Measurements from ENCODE around the gene DMRT1.
A peak's percentile ranks its signal among the peaks of the same experiment; 100 is the strongest.
"Not testable (repeated sequence)": the region's sequence is repeated elsewhere in the genome, so short reads cannot be mapped to it uniquely, and the experiment has no call there.

The DMRT1 gene

GRCh38 chr9:860706-861105 is 19.2 kb downstream of the DMRT1 start:
- DNase-seq (ENCODE audit: low spot score), result no peak

GRCh38 chr9:861525-861924 is 20.0 kb downstream of the DMRT1 start:
- not testable (repeated sequence) for DNase-seq (ENCODE audit: low spot score)

DNA sequence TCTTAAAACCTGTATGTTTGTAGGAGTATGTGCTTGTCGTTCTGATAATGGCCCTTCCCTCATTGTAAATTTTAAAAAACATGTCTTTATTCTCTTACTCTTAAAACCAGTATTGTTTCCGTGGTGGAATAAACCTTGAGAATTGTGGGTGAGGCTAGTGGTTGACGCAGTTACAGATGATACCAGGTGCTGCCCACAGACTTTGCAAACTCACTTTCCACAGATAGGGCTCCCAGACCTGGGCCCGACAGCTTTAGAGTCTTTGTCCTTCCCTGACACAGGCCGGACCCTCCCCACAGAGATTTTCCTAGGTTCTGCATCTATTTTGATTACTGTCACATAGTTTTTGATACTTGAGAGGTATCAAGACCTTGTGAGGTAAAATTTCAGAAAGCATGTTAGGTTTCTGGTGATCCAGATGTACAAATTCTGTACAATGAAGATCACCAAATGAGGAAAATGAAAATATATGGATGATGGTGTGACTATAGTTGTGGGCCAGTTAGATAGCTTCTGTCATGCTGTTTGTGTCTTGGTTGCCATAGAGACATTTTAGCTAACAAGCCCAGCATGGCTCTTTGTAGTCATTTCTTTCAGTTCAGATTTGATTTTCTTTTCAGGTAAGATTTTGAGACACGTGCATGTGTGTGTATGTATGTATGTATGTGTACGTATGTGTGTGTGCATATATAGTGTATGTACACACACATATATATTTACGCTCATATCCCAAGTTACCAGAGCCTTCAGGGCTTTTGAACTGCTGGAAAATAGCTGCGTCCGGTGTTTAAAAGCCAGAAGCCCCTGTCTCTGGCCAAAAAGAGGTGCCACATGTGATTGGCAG is 33.8 kb downstream of the DMRT1 start:
- no peak for DNase-seq (ENCODE audit: low spot score)

GRCh38 chr9:876425-876824 is 34.9 kb downstream of the DMRT1 start:
- DNase-seq (ENCODE audit: low spot score), result no peak

DNA sequence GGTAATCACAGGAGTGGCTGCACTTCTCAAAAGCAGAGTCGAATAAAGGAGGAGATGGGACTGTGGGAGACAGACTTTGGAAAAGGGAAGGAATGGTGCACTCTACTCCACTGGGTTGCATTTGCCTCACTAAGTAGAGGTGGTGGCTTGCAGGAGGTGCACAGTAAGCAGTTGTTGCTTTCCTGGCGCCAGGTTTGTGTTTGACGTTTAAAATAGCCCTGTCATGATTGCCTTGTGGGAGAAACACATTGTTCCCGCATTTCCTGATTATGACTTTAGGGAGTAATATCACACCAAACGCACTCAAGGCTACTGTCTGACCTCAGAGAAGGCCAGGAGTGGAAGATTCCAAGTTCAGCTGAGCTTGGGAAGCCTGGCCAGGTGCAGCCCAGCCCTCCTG is 36.7 kb downstream of the DMRT1 start:
- DNase-seq (ENCODE audit: low spot score), result no peak

DNA sequence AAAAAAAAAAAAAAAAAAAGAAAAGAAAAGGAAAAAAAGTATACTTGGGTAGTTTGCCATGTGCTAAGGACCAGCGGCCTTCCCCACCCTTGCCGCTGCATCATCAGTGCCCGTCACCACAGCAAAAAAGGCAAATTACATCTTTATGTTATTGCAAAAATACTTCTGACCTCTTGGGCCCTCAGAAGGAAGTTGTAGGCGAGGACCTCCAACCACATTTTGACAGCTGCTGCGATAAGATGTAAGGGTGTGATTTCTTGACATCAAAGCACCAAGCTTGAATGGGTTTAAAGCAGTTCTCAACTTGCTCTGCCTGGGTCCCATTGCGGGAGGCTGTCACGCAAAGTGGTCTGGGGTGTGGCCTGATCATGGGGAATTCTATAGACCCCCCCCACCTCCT is 39.2 kb downstream of the DMRT1 start:
- DNase-seq (ENCODE audit: low spot score), result no peak

DNA sequence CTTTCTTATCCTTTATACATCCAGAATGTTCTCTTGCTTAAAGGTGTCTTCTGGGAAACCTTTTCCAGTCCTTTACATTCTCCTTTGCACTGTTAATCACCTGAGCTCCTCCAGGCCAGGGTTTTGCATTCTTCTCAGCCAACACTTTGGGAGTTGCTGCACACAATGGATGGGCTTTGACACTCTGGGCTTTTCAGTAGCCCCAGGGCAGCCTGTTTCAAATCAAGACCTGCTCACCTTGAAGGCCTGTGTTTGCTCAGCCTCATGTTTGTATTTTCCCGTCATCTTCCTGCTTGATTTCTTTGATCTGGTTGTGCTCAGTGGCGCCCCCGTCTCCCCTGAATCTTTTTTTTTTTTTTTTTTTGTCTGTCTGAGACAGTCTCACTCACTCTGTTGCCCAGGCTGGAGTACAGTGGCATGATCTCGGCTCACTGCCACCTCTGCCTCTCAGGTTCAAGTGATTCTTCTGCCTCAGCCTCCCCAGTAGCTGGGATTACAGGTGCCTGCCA is 41.0 kb downstream of the DMRT1 start:
- no peak for DNase-seq (ENCODE audit: low spot score)

DNA sequence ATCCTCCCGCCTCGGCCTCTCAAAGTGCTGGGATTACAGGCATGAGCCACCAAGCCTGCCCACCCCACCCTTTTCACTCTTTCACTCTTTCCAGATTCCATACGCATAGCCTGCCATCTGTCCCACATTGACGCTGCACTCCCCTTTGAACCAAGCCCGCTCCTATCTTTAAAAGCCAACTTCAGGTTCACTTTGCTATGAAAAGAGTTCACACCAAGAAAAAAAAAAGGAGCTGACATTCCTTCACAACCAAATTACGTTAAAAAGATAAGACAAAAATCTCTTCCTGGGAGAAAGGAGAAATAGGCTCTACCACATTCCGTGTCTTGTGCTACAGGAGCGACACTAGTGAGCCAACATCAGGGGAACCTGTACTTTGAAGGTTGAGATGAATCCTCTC is 41.5 kb downstream of the DMRT1 start:
- DNase-seq (ENCODE audit: low spot score), result no peak

DNA sequence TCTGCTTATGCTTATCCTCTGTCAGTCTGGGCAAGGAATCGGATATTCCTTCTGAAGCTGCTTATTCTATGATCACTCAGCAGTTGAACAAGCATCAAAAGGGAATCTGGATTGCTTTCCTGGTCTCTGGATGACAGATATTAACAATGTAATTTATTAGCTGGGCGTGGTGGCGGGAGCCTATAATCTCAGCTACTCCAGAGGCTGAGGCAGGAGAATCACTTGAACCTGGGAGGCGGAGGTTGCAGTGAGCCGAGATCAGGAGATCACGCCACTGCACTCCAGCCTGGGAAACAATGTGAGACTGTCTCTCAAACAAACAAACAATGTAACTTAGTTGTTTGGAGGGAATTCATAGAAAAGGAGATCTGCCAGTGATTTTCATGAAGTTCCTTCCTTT is 45.4 kb downstream of the DMRT1 start:
- DNase-seq (ENCODE audit: low spot score), result no peak

DNA sequence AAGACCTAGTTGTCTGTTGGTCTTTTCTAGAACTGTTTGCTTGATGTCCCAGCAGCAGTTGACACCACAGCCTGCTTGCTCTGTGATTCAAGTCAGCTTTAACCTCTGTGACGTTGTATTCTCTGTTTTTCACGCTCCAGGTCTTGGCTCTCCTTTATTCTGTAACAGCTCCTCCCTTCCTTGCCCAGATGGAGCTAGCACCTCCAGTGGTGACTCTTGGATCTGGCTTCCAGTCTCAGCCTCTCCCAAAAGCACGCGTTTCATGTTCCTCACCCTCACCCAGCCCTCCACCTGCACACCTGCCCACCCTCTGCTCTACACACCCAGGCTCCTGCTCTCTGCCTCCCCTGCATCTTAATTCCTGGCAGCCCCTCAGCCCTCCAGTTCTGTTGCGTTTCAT is 50.6 kb downstream of the DMRT1 start:
- DNase-seq (ENCODE audit: low spot score), result no peak

GRCh38 chr9:893115-893514 is 51.6 kb downstream of the DMRT1 start:
- no peak for DNase-seq (ENCODE audit: low spot score)

DNA sequence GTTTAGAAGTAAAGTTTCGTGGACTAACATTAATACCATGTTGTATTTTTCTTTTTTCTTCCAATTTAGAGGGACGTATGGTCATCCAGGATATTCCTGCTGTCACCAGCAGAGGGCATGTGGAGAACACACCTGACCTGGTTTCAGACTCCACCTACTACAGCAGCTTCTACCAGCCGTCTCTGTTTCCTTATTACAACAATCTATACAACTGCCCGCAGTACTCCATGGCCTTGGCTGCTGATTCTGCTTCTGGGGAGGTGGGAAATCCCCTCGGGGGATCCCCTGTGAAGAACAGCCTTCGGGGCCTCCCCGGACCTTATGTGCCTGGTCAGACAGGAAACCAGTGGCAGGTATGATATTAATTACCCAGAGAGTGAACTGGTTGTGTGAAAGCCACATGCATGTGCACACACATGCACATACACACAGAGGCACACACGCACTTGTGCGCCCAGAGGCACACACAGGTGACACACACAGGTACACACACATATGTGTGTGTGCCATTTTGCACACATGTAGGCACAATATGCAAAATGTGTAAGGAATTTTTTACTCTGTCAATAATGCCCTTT is 52.4 kb downstream of the DMRT1 start:
- DNase-seq (ENCODE audit: low spot score), result peak; percentile 43

DNA sequence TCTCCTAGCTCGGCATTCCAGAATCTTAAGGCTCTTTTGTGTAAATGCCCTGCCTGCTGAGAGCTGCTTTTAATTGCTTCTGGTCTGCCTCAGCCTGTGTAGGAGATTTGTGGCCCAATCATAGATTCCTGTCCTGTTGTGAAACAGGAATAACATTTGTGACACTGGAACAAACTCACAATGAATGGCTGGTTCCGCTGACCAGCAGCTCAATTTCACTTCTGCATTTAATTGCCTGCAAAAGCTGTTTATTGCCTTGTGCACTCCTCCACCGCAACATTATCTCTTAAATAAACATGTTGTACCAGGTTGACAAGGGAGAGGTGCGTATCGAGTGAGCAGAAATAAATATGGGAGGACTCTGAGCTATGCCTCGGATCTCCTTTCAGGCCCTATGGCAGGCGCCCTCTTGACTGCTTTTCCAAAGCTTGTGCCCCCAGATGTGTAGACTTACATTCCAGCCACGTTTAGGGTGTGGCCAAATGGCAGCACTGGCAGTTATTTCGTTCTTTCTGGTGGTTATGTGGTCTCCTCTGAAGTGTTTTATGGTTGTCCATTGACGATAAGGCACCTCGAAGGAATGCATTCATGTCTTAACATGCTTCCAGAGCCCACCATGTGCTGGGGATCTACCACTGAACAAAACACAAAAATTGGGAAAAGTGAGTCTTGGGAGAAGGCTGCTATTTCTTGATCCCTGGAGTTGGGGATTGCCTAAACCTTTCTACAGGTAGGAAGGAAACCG is 58.1 kb downstream of the DMRT1 start:
- no peak for DNase-seq (ENCODE audit: low spot score)

DNA sequence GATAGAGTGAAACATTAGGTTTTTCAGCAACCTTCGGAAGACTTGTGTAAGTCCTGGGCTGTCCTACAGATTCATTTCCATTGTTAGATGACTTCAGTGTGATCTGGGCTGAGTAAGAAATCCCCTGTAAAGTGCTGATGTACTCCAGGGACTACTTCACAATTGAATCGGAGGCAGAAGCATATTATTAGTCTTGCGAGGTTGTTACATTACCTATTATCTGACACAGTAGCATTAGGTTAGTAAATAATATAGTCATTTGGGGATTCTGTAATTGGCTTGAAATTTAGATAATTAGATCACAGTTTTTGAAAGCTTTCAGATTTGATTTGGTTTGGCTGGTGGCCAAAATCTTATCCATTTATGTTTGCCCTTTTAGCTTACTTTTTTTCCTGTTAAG is 62.4 kb downstream of the DMRT1 start:
- no peak for DNase-seq (ENCODE audit: low spot score)

DNA sequence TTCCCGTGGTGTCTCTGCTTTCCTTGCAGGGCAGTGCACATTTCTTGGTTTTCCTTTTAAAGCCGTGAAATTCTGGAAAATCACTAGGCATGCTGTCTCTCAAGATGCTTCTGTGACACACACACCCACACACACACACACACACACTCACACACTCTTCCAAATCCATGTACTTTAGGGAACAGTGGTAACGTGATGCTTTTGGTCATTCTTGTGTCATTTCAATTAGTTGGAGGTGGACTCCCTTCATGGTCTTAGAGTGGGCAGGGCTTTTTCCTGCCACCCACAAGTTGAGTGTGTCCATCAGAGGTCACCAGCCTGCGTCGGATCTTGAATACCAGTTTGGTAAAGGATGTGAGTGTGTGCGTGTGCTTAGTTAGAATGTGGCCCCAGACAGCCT is 64.4 kb downstream of the DMRT1 start:
- DNase-seq (ENCODE audit: low spot score), result no peak

GRCh38 chr9:908536-909205 is 67.2 kb downstream of the DMRT1 start:
- no peak for DNase-seq (ENCODE audit: low spot score)

DNA sequence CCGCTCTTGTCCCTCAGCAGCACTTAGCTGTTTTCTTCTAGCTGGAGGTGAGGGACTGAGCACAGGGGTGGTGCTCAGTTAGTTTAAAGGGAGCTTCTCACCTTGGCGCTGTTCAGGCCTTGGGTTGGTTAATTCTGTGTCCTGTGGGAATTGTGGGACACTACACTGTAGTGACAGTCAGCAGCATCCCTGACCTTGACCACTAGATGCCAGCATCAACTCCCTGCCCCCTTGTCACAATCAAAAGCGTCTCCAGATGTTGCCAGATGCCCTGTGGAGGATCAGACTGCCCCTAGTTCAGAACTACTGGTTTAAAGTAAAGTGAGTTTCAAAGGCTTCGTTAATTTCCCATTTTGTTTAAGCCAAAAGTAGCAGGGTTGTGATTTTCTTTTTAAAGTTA is 69.5 kb downstream of the DMRT1 start:
- DNase-seq (ENCODE audit: low spot score), result no peak

GRCh38 chr9:912776-913175 is 71.3 kb downstream of the DMRT1 start:
- DNase-seq (ENCODE audit: low spot score), result no peak

- not testable (repeated sequence) for DNase-seq (ENCODE audit: low spot score)
Observed at GRCh38 chr9:913526-913925, 72.0 kb downstream of the DMRT1 start.

DNA sequence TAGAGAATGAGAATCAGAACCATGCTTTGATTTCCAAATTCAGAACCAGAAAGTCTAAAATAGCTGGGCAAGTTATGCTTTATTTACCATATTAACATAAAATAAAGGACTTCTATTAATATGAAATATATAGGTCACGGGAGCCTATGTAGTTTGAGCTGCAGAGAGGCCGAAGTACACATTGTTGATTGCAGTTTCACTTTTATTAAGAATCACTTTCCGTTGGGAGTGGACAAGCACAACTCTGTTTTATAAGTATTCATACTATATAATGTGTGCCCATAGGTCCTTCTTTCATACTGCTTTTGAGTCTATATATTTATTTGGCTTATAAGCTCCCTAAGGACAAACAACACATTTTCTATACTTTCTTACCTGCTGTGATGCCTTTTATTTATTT is 76.2 kb downstream of the DMRT1 start:
- DNase-seq (ENCODE audit: low spot score), result no peak

DNA sequence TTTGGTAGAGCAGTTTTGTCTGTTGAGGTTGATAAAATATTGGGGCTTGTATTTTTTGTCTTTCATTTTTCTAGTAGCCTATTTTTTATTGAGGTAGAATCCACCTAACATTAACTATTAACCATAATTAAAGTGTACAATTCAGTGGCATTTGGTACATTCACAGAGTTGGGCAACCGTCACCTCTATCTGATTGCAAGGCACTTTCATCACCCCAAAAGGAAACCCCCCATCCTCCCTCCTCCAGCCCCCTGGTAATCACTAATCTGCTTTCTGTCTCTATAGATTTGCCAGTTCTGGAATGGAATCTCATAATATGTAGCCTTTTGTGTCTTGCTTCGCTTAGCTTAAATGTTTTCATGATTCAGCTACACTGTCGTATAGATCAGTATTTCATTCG is 79.4 kb downstream of the DMRT1 start:
- no peak for DNase-seq (ENCODE audit: low spot score)

GRCh38 chr9:922171-922570 is 80.7 kb downstream of the DMRT1 start:
- DNase-seq (ENCODE audit: low spot score), result no peak

All from CD4-positive, alpha-beta T cell treated with Interleukin-15 for 4 hours (primary cell).